ENCODE data around the gene TEDC1. TPM values are rescaled to one million over a fixed set of nuclear protein-coding genes. Genes with fewer than 3 reads are reported as not detected.
A peak's percentile ranks its signal among the peaks of the same experiment; 100 is the strongest.

The TEDC1 gene
- total RNA-seq, 4 donors from 2014 or later: 5.5 to 20.4 (median 14.2) TPM

- Histone ChIP-seq H3K36me3 (peaks cover 0 to 4% (median 0%) of the 10 kb centered on the region in 3 donors), H3K27me3 (no peaks in the 10 kb centered on the region), H3K4me1 (peaks cover 0 to 23% (median 8%) of the 10 kb centered on the region in 4 donors), H3K27ac (peak overlapping the region in 2 of 4 donors; percentile 43 to 63), H3K9me3 (no peaks in the 10 kb centered on the region), H3K4me3 (no peak overlapping the region)
- TF ChIP-seq EP300 (IDR thresholded peaks at IDR 0.05) (no peak), POLR2A (IDR thresholded peaks at IDR 0.05) (no peak), CTCF (IDR thresholded peaks at IDR 0.05) (no peak)
- no peak for DNase-seq (ENCODE audit: low spot score in 2 of 2)
- WGBS, 2 donors: 75 to 76% methylated on average over 18 of the region's 18 CpGs
Observed at GRCh38 chr14:105502446-105503295, 11.6 kb downstream of the TEDC1 start.

- no peaks in the 10 kb centered on the region for H3K27me3 ChIP-seq
- H3K4me1 ChIP-seq: peaks cover 0 to 19% (median 7%) of the 10 kb centered on the region in 4 donors
- no peaks in the 10 kb centered on the region for H3K9me3 ChIP-seq
- no peak for TF ChIP-seq CTCF (IDR thresholded peaks at IDR 0.05)
- TF ChIP-seq EP300 (IDR thresholded peaks at IDR 0.05): no peak
- no peak for TF ChIP-seq POLR2A (IDR thresholded peaks at IDR 0.05)
- no peak overlapping the region for H3K4me3 ChIP-seq
- WGBS, 2 donors: 90 to 91% methylated on average over 7 of the region's 7 CpGs
- DNase-seq (ENCODE audit: low spot score in 2 of 2): no peak
- peaks cover 0 to 4% (median 0%) of the 10 kb centered on the region in 3 donors for H3K36me3 ChIP-seq
- H3K27ac ChIP-seq: peak overlapping the region in 2 of 4 donors; percentile 43 to 63
Observed at GRCh38 chr14:105503296-105503640, 12.2 kb downstream of the TEDC1 start.

GRCh38 chr14:105503935-105504692, 13.1 kb downstream of the TEDC1 start:
- TF ChIP-seq POLR2A (IDR thresholded peaks at IDR 0.05): no peak
- no peaks in the 10 kb centered on the region for H3K27me3 ChIP-seq
- no peak for DNase-seq (ENCODE audit: low spot score in 2 of 2)
- peaks cover 0 to 11% (median 2%) of the 10 kb centered on the region in 4 donors for H3K4me1 ChIP-seq
- 69 to 76% methylated on average over 27 to 29 of the region's 29 CpGs for WGBS, 2 donors
- no peak overlapping the region for H3K4me3 ChIP-seq
- no peaks in the 10 kb centered on the region for H3K36me3 ChIP-seq
- H3K27ac ChIP-seq: peak overlapping the region in 1 of 4 donors; percentile 63
- no peaks in the 10 kb centered on the region for H3K9me3 ChIP-seq

- no peak for DNase-seq (ENCODE audit: low spot score in 2 of 2)
- H3K9me3 ChIP-seq: no peaks in the 10 kb centered on the region
- peaks cover 0 to under 1% (median 0%) of the 10 kb centered on the region in 4 donors for H3K4me1 ChIP-seq
- no peak overlapping the region for H3K4me3 ChIP-seq
- H3K27me3 ChIP-seq: peaks cover 0 to under 1% of the 10 kb centered on the region in 2 donors
- WGBS, 2 donors: 54 to 78% methylated on average over 10 to 16 of the region's 16 CpGs
- no peaks in the 10 kb centered on the region for H3K36me3 ChIP-seq
- H3K27ac ChIP-seq: peak overlapping the region in 1 of 4 donors; percentile 63
- TF ChIP-seq CTCF (IDR thresholded peaks at IDR 0.05) (no peak), EP300 (IDR thresholded peaks at IDR 0.05) (no peak), POLR2A (IDR thresholded peaks at IDR 0.05) (no peak)
Observed at GRCh38 chr14:105505101-105505500, 14.1 kb downstream of the TEDC1 start.

GRCh38 chr14:105507247-105507646, 16.2 kb downstream of the TEDC1 start:
- peaks cover 0 to 17% of the 10 kb centered on the region in 2 donors for H3K27me3 ChIP-seq
- H3K36me3 ChIP-seq: no peaks in the 10 kb centered on the region
- no peak overlapping the region for H3K4me3 ChIP-seq
- no peaks in the 10 kb centered on the region for H3K9me3 ChIP-seq
- no peak for TF ChIP-seq EP300 (IDR thresholded peaks at IDR 0.05)
- no peak for TF ChIP-seq POLR2A (IDR thresholded peaks at IDR 0.05)
- no peak for TF ChIP-seq CTCF (IDR thresholded peaks at IDR 0.05)
- DNase-seq (ENCODE audit: low spot score in 2 of 2): no peak
- no peaks in the 10 kb centered on the region for H3K4me1 ChIP-seq
- no peak overlapping the region for H3K27ac ChIP-seq
- WGBS, 2 donors: 72 to 76% methylated on average over 17 of the region's 17 CpGs
